ENCODE data around the gene FXYD3.

The FXYD3 gene

DNA sequence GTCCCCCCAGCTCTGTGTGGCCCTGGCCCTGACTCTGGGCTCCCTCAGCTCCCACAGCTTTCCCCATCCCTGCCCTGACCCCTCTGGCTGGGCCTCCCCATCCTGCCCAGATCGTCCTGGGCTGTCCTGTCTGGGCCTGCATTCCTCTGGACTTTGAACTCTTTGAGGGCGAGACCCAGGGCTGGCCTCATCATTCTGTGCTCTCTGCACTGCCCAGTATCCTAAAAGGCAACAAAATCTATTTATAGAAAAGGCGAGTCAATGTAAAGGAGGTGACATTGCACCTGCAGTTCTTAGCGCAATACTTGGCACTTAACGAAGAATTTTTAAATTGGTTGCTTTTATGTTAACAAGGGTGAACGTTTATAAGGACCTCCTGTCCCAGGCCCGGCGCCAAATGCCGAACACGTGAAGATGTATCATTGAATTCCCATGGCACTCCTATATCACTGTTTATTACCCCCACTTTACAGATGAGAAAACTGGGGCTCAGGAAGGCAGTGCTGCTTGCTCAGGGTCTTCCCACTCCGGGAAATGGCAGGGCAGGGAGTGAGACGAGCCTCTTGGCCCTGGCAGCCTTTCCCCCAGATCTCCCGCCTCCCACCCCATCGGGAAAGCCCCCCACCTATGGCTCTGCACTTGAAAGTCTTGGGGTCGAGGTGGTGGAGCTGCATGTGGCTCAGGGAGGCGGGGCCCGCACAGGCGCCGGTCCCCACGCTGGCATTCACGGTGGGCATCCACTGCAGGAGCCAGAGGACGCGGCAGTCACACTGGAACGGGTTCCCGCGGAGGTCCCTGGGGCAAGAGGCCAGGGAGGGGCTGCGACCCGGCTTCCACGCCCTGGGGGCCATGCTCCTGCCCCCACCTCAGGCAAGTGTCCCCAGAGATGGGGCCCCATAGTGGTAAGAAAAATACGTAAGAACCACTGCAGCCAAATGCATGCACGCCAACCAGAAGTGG lies 15.4 kb downstream of the FXYD3 start:
- DNase-seq (ENCODE audit: low spot score): no peak

DNA sequence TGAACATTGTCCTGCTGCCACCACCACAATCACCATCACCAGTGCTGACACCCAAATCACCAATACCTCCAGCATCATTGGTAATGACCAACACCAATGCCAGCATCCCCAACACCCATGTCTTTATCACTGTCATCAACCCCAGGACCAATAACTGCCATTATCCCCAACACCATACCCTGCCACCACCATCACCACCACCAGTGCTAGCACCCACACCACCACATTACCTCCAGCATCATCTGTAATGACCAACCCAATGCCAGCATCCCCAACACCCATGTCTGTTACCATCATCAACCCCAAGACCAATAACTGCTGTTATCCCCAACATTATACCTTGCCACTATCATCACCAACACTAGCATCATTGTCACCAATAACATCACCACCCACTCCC lies 16.6 kb downstream of the FXYD3 start:
- no peaks in the 10 kb centered on the region for H3K27me3 ChIP-seq (ENCODE audit: insufficient read depth, poor library complexity, severe bottlenecking)
- H3K4me3 ChIP-seq (ENCODE audit: severe bottlenecking): no peak overlapping the region
- no peak overlapping the region for H3K27ac ChIP-seq (ENCODE audit: poor library complexity, severe bottlenecking)
- no peak for DNase-seq (ENCODE audit: low spot score)
- TF ChIP-seq, protein P1, sequence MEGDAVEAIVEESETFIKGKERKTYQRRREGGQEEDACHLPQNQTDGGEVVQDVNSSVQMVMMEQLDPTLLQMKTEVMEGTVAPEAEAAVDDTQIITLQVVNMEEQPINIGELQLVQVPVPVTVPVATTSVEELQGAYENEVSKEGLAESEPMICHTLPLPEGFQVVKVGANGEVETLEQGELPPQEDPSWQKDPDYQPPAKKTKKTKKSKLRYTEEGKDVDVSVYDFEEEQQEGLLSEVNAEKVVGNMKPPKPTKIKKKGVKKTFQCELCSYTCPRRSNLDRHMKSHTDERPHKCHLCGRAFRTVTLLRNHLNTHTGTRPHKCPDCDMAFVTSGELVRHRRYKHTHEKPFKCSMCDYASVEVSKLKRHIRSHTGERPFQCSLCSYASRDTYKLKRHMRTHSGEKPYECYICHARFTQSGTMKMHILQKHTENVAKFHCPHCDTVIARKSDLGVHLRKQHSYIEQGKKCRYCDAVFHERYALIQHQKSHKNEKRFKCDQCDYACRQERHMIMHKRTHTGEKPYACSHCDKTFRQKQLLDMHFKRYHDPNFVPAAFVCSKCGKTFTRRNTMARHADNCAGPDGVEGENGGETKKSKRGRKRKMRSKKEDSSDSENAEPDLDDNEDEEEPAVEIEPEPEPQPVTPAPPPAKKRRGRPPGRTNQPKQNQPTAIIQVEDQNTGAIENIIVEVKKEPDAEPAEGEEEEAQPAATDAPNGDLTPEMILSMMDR (IDR thresholded peaks at IDR 0.05; ENCODE audit: poor library complexity, severe bottlenecking): no peak
- H3K9me3 ChIP-seq (ENCODE audit: severe bottlenecking): no peaks in the 10 kb centered on the region
- H3K4me1 ChIP-seq (ENCODE audit: insufficient read depth, poor library complexity, severe bottlenecking): no peaks in the 10 kb centered on the region
- ATAC-seq (ENCODE audit: low read depth): no peak
- no peaks in the 10 kb centered on the region for H3K36me3 ChIP-seq (ENCODE audit: low read depth)

More for the DNA sequence above, 15.4 kb downstream of the FXYD3 start:
- no peaks in the 10 kb centered on the region for H3K27me3 ChIP-seq (ENCODE audit: insufficient read depth, poor library complexity, severe bottlenecking)
- no peaks in the 10 kb centered on the region for H3K4me1 ChIP-seq (ENCODE audit: insufficient read depth, poor library complexity, severe bottlenecking)
- ATAC-seq (ENCODE audit: low read depth): no peak
- no peak overlapping the region for H3K4me3 ChIP-seq (ENCODE audit: severe bottlenecking)
- no peaks in the 10 kb centered on the region for H3K36me3 ChIP-seq (ENCODE audit: low read depth)
- TF ChIP-seq, protein P1 (IDR thresholded peaks at IDR 0.05; ENCODE audit: poor library complexity, severe bottlenecking): no peak
- H3K27ac ChIP-seq (ENCODE audit: poor library complexity, severe bottlenecking): no peak overlapping the region
- no peaks in the 10 kb centered on the region for H3K9me3 ChIP-seq (ENCODE audit: severe bottlenecking)

GRCh38 chr19:35133826-35134225 lies 18.2 kb downstream of the FXYD3 start:
- Histone ChIP-seq H3K9me3 (ENCODE audit: severe bottlenecking) (no peaks in the 10 kb centered on the region), H3K36me3 (ENCODE audit: low read depth) (no peaks in the 10 kb centered on the region), H3K4me3 (ENCODE audit: severe bottlenecking) (no peak overlapping the region), H3K27me3 (ENCODE audit: insufficient read depth, poor library complexity, severe bottlenecking) (no peaks in the 10 kb centered on the region), H3K4me1 (ENCODE audit: insufficient read depth, poor library complexity, severe bottlenecking) (no peaks in the 10 kb centered on the region), H3K27ac (ENCODE audit: poor library complexity, severe bottlenecking) (no peak overlapping the region)
- TF ChIP-seq, protein P1 (IDR thresholded peaks at IDR 0.05; ENCODE audit: poor library complexity, severe bottlenecking): no peak
- DNase-seq (ENCODE audit: low spot score) (no peak), ATAC-seq (ENCODE audit: low read depth) (no peak)

- TF ChIP-seq, protein P1 (IDR thresholded peaks at IDR 0.05; ENCODE audit: poor library complexity, severe bottlenecking): no peak
- no peaks in the 10 kb centered on the region for H3K27me3 ChIP-seq (ENCODE audit: insufficient read depth, poor library complexity, severe bottlenecking)
- no peaks in the 10 kb centered on the region for H3K36me3 ChIP-seq (ENCODE audit: low read depth)
- H3K27ac ChIP-seq (ENCODE audit: poor library complexity, severe bottlenecking): no peak within 1 kb of the TSS
- H3K9me3 ChIP-seq (ENCODE audit: severe bottlenecking): no peaks in the 10 kb centered on the region
- ATAC-seq (ENCODE audit: low read depth): no peak
- no peak within 1 kb of the TSS for H3K4me3 ChIP-seq (ENCODE audit: severe bottlenecking)
- no peak for DNase-seq (ENCODE audit: low spot score)
- no peaks in the 10 kb centered on the region for H3K4me1 ChIP-seq (ENCODE audit: insufficient read depth, poor library complexity, severe bottlenecking)
These were observed 19.1 kb downstream of the FXYD3 start, which contains the start of gene LGI4 for GRCh38 chr19:35134601-35135242. Gene LGI4 (minus strand): TSS chr19:35135059. CDS start chr19:35134680, 379 bp downstream.

Data from RWPE2 (cell line).